ENCODE measurements around the gene CHRNG.
A peak's percentile ranks its signal among the peaks of the same experiment; 100 is the strongest.
"Not testable (repeated sequence)": the region's sequence is repeated elsewhere in the genome, so short reads cannot be mapped to it uniquely, and the experiment has no call there.

CHRNG gene

DNA sequence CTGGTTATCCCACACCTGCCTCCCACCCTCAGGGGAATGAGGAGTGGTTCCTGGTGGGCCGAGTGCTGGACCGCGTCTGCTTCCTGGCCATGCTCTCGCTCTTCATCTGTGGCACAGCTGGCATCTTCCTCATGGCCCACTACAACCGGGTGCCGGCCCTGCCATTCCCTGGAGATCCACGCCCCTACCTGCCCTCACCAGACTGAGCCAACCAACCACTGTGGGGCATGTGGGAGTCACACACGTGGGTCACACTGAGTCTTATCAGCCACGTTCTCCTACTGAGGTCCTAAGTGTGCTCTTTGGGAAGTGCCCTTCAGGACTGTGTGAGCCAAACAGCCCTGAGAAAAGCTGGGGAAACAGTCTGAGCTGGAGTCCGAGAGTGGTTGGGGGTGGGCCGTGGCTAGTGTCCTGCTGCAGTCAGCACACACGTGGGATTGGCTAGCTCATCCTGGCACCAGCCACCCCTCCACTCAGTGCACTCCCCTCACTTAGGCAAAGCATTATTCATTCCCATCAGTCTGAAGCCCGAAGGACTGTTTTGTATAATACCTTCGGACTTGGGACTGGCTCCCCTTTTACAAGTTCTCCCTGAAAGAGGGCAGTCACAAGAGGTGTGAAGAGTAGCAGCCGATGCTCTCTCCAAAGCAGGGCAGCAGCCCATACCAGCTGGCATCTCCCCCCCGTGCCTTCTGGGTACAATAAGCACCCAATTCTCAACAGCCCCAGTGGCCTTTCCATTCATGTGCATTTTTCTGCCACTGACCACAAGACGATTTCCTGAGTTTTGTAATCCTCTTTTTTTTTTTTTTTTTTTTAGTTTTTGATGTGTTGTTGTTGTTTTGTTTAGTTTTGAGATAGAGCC is 6.3 kb downstream of the CHRNG start:
- no peak for DNase-seq (ENCODE audit: low read depth)

DNA sequence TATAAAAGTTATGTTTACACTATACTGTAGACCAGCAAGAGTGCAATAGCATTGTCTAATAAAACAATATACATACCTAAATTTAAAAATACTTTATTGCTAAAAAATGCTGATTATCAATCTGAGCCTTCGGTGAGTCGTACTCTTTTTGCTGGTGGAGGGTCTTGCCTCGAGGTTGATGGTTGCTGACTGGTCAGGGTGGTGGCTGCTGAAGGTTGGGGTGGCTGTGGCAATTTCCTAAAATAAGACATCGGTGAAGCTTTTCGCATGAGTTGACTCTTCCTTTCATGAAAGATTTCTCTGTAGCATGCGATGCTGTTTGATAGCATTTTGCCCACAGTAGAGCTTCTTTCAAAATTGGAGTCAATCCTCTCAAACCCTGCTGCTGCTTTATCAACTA is 8.5 kb downstream of the CHRNG start:
- DNase-seq (ENCODE audit: low read depth), result no peak

DNA sequence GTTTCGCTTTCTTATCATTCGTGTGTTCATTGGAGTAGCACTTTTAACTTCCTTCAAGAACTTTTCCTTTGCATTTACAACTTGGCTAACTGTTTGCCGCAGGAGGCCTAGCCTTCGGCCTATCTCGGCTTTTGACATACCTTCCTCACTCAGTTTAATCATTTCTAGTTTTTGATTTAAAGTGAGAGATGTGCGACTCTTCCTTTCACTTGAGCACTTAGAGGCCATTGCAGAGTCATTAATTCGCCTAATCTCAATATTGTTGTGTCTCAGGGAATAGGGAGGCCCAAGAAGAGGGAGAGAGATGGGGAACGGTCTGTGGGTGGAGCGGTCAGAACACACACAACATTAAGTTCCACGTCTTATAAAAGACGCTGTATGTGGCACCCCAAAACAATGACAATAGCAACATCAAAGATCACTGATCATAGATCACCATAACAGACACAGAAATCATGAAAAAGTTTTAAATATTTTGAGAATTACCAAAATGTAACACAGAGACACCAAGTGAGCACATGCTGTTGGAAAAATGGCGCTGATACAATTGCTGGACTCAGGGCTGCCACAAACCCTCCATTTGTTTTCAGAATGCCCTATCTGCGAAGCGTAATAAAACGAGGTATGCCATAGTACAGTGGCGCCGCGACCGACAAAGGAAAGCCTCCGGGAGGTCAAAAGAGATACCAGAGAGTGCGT is 10.3 kb downstream of the CHRNG start:
- DNase-seq (ENCODE audit: low read depth), result no peak

DNA sequence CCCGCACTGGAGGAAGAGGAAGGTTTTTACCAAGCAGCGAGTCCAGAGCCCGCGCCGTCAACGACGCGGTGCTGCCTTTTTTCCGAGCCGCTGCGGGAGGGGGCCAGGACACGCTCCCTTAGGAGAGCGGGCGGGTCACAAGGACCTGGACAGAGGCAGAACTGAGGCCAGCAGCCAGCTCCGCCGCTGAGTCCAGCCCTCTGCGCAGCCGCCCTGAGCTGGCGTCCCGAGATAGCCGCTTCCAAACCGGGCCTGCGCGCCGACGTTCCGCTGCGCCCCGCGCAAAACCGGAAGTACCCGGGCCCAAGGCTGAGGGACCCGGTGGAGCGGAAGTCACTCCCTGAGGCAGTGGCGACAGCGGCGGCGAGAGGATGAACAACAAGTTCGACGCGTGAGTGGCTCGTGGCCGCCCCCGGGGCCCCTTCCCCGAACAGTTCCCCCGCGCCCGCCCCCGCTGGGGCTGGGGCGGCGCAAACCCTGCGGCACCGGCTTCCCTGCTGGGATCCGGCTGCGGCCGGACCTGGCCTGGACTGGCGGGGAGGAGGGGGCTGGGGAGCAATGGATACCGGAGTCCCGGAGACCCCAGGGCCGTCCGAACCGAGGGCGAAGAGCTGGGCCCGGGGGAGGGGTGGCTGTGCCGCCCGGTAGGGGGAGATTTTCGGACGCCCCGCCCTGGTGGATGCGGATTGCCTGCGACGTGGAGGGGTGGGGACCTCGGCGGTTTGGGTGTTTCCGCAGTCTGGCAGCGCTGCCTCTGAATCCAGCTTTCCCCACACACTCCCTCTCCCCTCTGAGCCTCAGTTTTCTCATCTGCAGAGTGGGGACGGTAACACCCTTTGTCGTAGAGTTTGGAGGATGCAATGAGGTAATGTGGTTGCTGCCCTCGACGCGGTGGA is 11.1 kb downstream of the CHRNG start, which contains the start of the genes EIF4E2 and TIGD1:
TSS of gene EIF4E2 (plus strand) at position 336 of the 896 bp plus-strand sequence. CDS start at position 372, 36 bp downstream.
TSS of gene TIGD1 (minus strand) at position 204 of the 896 bp plus-strand sequence. CDS start 675 bp downstream, outside the sequence.
- DNase-seq (ENCODE audit: low read depth), result peak; percentile 85

DNA sequence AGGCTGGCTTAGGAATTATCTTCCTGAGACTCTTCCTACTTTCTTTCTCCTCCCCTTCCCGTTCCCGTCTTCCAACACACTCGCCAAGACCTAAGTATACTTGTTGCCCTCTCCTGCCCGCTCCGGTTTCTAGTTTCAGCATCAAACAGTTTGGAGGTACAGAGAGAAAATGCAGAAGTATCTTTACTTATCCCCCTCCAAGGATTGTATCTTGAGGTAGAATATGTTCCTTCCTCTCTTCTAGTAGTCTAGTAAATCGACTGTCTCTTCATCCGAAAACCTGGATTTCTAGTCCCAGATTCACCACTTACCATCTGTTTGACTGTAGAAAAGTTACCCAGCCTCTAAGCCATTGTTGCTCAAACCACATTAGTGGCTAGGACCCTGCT is 11.8 kb downstream of the CHRNG start:
- no peak for DNase-seq (ENCODE audit: low read depth)

DNA sequence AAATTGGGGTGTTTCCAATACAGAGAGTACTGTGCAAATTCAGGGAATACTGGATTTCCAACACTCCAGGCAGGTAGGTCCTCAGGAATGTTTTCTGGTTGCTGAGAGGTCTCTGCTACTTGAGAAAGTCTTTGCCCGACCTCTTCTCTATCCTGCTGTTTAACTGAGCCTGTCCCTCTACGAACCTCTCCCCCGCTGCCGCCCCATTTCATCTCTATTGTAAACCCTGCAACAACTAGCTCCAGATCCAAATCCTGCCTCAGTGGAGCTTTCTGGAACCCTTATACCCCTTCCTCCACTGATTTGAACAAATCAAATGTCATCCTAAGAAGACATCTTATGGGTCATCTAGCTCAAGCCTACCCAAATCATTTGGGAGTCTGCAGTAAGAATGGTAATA is 12.3 kb downstream of the CHRNG start:
- DNase-seq (ENCODE audit: low read depth), result no peak

DNA sequence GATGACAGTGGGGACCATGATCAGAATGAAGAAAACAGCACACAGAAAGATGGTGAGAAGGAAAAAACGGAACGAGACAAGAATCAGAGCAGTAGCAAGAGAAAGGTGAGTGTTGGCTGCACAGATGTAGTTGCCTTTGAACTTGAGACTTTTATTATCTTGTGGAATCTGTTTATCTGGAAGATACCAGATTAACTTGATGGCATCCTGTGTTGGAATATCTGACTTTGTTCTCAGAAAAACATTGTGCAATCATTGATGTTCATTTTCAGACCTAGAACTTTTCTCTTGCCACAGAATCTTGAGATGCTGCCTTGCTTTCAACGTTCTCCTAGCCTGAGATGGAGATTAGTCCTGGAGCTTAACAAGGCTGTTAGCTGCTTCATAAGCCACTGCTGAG is 16.9 kb downstream of the CHRNG start:
- no peak for DNase-seq (ENCODE audit: low read depth)

DNA sequence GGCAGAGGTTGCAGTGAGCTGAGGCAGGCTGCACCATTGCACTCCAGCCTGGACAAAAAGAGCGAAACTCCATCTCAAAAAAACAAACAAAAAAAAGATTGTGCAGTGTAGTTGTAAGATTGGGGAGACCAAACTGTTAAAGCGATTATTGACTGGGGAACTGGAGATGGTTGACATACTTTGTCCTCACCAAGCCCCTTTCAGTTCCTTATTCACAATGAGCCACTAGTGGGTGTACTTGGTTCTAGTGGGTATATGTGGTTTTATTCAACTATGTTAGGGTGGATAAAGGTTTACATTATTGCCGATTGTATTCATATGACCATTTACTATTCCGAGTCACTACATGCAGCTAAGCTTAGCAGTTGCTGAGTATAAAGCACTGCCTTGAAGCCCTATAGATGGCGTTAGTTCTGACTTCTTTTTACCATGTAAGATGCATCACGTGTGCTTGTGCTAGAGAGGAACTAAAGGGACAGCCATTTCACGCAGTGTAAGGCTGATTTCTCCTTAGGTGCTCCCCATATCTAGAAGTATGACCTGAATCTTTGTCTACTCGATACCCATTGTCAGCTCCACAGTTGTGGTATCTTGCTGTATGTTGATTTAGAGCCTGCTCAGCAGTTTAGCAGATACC is 23.1 kb downstream of the CHRNG start:
- DNase-seq (ENCODE audit: low read depth), result no peak

DNA sequence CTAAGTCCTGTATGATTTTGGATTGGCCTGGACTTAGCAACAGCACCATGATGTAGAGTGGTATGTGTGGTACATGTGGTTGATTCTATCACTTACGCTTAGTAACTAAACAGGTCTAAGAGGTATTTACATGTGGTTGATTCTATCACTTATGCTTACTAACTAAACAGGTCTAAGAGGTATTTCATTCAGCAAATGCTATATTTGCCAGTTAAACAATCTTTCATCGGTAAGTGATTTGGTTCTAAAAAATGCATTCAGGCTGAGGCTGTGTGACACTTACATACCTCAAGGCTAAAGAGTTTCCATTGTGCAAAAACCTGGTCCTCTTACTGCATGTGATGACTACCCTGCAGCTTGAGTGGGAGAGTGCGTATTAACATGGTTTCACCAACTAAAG is 24.1 kb downstream of the CHRNG start:
- no peak for DNase-seq (ENCODE audit: low read depth)

DNA sequence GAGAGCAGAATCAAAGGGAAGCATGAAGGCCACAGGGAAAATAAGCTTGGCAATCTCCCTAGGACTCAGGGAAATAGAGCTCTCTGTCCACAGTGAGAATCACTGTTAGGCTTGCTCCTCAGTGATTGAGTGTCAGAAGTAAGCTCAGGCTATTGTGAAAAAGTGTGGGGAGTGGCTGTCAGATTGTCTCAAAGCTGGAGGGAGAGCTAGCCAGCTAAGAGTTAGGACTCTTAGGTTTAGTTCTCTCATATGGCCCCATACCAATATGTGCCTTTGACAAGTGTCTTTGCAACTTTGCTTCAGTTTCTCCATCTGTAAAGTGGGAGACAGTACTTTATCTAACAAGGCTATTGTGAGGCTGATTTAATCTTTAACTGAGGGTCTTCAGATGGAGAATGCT is 28.2 kb downstream of the CHRNG start:
- no peak for DNase-seq (ENCODE audit: low read depth)

DNA sequence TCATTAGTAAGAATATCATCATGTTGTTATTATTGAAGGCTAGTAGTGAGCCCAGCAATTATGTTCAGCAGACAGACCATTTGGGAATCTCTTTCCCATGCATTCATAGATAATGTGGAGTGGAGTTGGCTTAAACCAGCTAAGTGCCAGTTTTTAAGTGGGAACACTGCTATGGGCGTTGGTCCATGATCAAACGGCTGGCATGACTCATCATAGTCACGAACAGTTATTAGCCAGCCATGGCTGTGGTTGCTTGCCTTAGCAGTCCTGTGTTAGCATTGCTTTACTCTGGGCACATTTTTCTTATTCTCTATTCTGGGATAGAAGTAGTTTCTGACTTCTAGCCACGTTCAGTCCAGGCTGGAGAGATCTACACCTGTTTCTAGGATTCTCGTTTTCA is 28.7 kb downstream of the CHRNG start:
- DNase-seq (ENCODE audit: low read depth), result no peak

DNA sequence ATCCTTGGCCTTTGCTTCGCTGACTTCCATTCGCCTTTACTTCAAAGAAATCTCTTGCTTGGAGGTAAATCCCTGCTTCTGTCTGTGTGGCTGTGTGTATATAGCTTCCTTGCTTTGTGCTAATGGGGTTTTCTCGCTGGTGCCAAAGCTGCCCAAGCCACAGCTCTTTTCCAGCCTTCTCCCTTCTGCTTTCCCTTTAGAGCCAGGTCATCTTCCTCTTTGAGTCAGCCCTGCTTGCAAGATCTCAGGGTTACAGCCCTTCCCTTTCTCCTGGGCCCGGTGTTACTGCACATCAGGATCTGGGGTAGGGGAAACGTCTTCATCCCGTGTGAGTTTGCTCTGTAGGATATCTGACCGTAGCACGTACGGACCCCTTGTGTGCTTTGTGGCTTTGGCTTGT is 30.0 kb downstream of the CHRNG start:
- DNase-seq (ENCODE audit: low read depth), result no peak

DNA sequence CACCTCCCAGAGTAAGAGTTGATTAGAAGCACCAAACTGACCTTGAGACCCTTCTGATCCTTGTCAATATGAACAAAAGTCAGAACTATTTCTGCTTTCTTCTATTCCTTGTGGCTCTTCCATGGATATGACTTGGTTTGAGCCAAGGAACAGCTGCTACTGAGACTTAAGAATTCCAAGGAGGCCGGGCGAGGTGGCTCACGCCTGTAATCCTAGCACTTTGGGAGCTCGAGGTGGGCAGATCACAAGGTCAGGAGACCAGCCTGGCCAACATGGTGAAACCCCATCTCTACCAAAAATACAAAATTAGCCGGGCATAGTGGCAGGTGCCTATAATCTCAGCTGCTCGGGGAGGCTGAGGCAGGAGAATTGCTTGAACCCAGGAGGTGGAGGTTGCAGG is 31.0 kb downstream of the CHRNG start:
- DNase-seq (ENCODE audit: low read depth), result not testable (repeated sequence)

DNA sequence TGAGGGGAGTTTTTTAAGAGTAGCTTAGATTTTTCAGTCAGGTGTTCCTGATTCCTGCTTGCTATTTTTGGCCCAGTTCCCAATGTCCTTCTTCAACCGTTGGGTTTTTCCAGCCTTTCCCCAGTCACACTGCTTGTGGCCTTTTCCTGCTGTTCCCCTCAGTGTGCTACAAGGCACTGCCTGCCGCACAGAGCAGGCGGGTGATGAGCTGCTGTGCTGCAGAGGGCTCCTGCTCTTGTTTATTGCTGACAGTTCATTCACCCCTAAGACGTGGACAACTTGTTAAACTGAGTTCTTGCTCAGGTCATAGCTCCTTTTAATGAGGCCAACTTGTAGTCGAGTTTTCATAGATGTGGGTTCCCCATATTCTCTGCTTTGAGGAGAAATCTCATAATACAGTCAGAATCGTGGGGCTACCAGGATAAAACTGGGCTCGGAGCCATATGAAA is 31.6 kb downstream of the CHRNG start:
- no peak for DNase-seq (ENCODE audit: low read depth)

DNA sequence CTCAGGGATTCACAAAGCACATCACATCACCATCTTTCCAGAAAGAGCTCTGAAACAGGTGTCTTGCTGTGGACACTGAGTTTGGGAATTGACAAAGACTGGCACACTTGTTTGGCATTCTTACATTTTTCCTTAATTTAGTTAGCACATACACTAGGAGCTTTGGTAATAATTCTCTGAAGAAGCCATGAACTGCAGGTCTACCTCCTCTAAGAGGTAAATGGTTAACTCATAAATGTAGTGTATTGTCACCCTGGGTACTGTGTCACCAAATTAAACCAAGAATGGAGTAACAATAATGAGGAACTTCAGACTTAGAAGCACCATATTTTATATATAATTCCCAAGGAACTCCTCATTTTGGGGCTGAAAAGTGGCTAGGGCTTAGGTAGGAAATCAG is 33.5 kb downstream of the CHRNG start:
- DNase-seq (ENCODE audit: low read depth), result no peak

DNA sequence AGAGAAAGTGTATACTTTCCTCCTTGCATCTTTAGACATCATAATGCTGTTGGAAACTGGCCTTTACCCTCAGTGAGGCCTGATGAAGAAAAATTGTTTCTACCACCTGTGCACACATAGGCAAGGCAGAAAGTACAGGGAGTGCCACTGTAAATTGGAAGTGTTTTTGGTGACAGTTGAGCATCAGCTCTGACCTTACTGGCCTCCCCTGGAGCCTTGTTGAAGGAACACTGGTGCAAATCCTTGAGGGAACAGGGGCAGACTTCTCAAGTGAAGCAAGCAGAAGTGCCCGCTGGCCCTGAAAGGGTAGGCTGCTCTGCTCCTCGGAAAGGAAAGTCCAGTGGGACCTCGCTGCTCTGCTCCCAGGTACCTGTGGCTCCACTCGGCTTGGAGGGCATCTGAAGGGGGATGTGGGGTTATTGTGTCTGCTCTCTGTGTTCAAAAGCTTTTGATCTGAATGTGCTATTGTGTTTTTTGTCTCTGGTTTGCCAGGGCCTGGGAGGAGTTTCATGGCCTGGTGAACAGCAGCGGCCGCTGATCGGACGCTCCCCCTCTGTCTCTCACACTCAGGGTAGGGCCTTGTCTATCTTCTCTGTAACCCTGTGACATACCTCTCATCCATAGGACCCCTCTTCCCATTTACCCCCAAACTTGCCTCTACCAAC is 34.4 kb downstream of the CHRNG start:
- DNase-seq (ENCODE audit: low read depth), result no peak

DNA sequence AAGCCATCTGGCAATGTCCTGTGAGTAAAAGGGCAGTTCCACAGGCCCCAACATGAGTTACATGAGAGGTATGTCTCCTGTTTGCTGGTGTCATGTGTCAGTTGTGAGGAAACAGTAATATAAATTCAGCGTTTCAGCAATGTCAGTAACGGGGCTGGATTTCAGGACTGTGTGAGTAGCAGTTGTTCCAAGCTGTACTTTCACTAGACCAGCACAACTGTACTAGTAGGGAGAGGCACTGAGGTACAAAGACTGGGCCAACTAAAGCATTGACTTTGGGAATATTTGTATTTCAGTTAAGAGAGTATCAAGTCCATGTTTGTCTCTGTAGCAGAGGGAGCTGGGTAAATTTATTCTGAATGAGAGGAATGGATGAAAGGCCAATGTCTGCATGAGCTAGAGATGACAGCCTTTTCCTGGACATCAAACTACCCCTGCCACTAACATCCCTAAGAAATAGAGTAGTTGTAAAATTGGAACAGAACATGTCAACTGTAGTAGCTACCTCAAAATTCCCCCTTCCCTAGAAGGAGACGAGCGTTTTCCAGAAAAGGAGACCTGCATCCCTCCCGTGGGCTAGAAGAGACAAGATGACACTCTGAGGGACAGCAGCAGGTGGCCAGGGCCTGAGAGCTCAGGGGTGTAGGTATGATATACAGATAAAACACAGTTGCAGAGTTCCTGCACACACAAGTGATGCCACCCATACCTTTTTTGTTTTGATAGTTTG is 35.3 kb downstream of the CHRNG start:
- DNase-seq (ENCODE audit: low read depth), result no peak

DNA sequence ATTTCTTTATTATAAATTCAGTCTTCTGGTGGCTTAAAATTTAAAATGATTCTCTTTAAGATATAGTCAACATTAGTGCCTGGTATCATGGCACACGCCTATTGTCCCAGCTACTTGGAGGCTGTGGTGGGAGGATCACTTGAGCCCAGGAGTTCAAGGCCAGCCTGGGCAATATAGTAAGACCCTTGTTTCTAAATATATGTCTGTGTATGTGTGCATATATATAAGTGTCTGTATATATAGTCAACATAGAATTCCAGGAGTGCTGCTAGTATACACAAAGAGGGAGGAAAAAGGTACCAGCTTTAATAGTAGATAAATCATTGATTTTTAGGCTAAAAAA is 35.9 kb downstream of the CHRNG start:
- DNase-seq (ENCODE audit: low read depth), result no peak

DNA sequence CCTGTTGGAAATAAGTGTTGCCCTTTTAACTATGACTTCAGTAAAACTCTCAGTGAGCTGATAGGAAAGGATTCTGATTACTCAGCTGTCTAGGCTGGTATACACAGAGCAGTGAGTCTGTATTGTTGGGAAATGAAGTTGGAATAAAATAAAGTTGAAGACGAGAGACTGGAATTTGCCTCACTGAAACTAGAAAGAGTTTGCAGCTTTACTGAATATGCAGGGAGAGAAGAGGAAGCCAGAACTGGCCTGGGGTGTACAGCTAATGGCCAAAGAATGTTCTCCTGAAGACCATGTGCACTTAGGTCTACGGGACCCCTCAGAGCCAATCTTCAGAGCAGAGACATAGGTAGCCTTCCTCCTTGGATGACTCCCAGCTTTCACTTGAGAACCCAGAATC is 37.5 kb downstream of the CHRNG start:
- no peak for DNase-seq (ENCODE audit: low read depth)

DNA sequence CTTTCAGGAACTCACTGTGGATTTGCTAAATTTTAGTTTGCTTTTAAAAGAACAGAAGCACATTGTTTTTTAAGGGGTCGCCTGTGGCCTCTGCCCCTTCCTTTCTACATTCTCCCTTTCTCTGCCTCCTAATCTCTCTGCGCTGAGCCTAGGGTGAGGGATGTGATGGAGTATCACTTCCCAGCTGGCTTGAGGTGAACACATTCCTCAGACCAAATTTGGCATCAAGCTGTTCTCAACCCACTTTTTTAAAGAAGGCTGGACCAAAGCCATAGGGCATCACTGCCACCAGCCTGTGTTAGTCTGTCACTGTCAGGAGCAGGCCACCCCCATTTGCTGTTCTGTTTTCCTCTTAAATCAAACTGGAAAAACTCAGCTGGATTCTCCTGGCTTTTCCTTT is 38.3 kb downstream of the CHRNG start:
- no peak for DNase-seq (ENCODE audit: low read depth)

DNA sequence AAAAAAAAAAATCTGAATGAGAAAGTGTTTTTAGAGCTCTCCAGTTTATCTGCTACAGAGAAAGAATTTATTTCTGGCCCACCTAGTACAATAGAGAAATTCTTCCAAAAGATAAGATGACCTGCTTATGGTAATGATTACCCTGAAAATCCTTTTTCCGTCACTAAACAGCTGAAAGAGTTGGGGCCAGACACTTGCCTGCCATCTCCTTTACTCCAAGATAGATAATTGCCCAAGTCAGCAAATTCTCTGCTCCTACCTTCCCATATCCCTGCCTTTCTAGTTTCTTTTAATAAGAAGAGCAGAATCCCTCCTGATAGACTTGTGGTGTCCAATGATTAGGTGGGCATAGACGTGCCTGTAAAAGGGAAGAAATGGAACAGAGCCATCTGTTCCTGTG is 39.1 kb downstream of the CHRNG start:
- no peak for DNase-seq (ENCODE audit: low read depth)

Data from stimulated activated CD8-positive, alpha-beta memory T cell treated with anti-CD3 and anti-CD28 coated beads, Interleukin-12 subunit alpha, Interleukin-12 subunit beta, amount 100 ng/mL, for 4 hours (primary cell).